Measurements from ENCODE around the gene SUMF2.

GRCh38 chr7:56053379-56053778 lies 10.7 kb upstream of the SUMF2 start:
- TF ChIP-seq, protein P1, sequence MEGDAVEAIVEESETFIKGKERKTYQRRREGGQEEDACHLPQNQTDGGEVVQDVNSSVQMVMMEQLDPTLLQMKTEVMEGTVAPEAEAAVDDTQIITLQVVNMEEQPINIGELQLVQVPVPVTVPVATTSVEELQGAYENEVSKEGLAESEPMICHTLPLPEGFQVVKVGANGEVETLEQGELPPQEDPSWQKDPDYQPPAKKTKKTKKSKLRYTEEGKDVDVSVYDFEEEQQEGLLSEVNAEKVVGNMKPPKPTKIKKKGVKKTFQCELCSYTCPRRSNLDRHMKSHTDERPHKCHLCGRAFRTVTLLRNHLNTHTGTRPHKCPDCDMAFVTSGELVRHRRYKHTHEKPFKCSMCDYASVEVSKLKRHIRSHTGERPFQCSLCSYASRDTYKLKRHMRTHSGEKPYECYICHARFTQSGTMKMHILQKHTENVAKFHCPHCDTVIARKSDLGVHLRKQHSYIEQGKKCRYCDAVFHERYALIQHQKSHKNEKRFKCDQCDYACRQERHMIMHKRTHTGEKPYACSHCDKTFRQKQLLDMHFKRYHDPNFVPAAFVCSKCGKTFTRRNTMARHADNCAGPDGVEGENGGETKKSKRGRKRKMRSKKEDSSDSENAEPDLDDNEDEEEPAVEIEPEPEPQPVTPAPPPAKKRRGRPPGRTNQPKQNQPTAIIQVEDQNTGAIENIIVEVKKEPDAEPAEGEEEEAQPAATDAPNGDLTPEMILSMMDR (IDR thresholded peaks at IDR 0.05; ENCODE audit: extremely low read depth in 1 of 2, insufficient read depth in 1 of 2, low read depth in 1 of 2, low read length in 2 of 2), result no peak
- no peak for TF ChIP-seq EZH2 (IDR thresholded peaks at IDR 0.05; ENCODE audit: borderline replicate concordance, low read depth, low read length, severe bottlenecking)
- TF ChIP-seq MAX (IDR thresholded peaks at IDR 0.05; ENCODE audit: insufficient read depth, insufficient read length), result no peak
- no peak for TF ChIP-seq POLR2AphosphoS5 (IDR thresholded peaks at IDR 0.05; ENCODE audit: insufficient read depth, low read depth, low read length)
- no peak for TF ChIP-seq POLR2A (IDR thresholded peaks at IDR 0.05; ENCODE audit: low read depth, low read length)
